K562 (cell line): ENCODE measurements around the gene PCDHGA8. TPM values are rescaled to one million over a fixed set of nuclear protein-coding genes. Genes with fewer than 3 reads are reported as not detected.
A peak's percentile ranks its signal among the peaks of the same experiment; 100 is the strongest.

Experiments used
- ATAC-seq: fragments of 200-7000 bp; cut with Tn5 transposase; 3 replicates; pipeline ENCODE4 v1.9.1; 2020; ENCODE audit warnings: moderate library complexity
- BruUV-seq: library from RNA; stranded (reverse); fragments of 400-500 nt; replicated peaks from 2 replicates; lab custom pipeline; 2021; lab: Mats Ljungman, UMichigan
- CTCF ChIA-PET: fragments of 300-600 bp; formaldehyde crosslinking; extraction: SDS; loops from one replicate; lab custom pipeline; 2021; ENCODE audit warnings: low intra/inter-chr PET ratio; lab: Yijun Ruan, JAX
- POLR2A ChIA-PET: fragments of 300-600, 350-650 bp; sonication (Branson Sonifier 250); formaldehyde crosslinking; extraction: SDS; loops from one replicate; lab custom pipeline; 2021; ENCODE audit warnings: antibody characterized with exemption, inconsistent platforms; lab: Yijun Ruan, JAX
- DNase-seq, 4 experiments: peaks; one replicate each; pipeline versions ENCODE4 v3.0.0 to v3.0.0-alpha.2; 2011 to 2018; ENCODE audit warnings: low spot score in 3 of 4, mixed read lengths in 3 of 4; ENCODE audit errors: extremely low read depth in 1 of 4
- FAIRE-seq: peaks from 2 replicates; lab custom pipeline; 2011; peaks lifted over from hg19 to GRCh38; lab: Jason Lieb, UNC
- H2AFZ ChIP-seq: 2 replicates; pipeline ENCODE4 v1.6.0; 2011; ENCODE audit warnings: low read depth, low read length, control low read depth, inconsistent platforms
- H3K27ac ChIP-seq: fragments of 200-600 bp; 3 replicates; pipeline ENCODE4 v1.8.0; 2011; ENCODE audit warnings: low read depth, mild to moderate bottlenecking, control low read depth, inconsistent platforms, low read length, moderate library complexity, mixed read lengths; ENCODE audit errors: extremely low read depth
- H3K27me3 ChIP-seq, 2 experiments: fragments of 300-600 bp in 1 of 2; 2 replicates in 1 of 2; 3 replicates in 1 of 2; pipeline versions ENCODE4 v1.6.0 to v1.8.0; 2011; ENCODE audit warnings: inconsistent platforms in 2 of 2, low read length in 2 of 2, mild to moderate bottlenecking in 1 of 2, mixed read lengths in 1 of 2, moderate library complexity in 1 of 2; ENCODE audit not compliant: control insufficient read depth in 2 of 2, insufficient read depth in 2 of 2
- H3K36me3 ChIP-seq: fragments of 300-600 bp; 3 replicates; pipeline ENCODE4 v1.8.0; 2011; ENCODE audit warnings: mild to moderate bottlenecking, low read length, inconsistent platforms; ENCODE audit not compliant: control insufficient read depth, insufficient read depth
- H3K4me1 ChIP-seq, 2 experiments: fragments of 200-600 bp in 1 of 2; replicated peaks in 1 of 2; 2 replicates in 1 of 2; 3 replicates in 1 of 2; pipeline versions ENCODE4 v1.5.1 to v1.8.0; 2011; ENCODE audit warnings: inconsistent platforms in 2 of 2, low read length in 2 of 2, mild to moderate bottlenecking in 1 of 2, mixed read lengths in 1 of 2, moderate library complexity in 1 of 2; ENCODE audit not compliant: control insufficient read depth in 2 of 2, insufficient read depth in 2 of 2
- H3K4me2 ChIP-seq: 2 replicates; pipeline ENCODE4 v1.6.1; 2011; ENCODE audit warnings: low read length, control low read depth, inconsistent platforms, mixed read lengths; ENCODE audit not compliant: insufficient read depth
- H3K4me3 ChIP-seq: fragments of 200-600 bp; sonication (generic), shearing (Covaris generic); 2 replicates; pipeline ENCODE4 v1.5.1; 2016; ENCODE audit warnings: control low read depth, inconsistent platforms
- H3K79me2 ChIP-seq: fragments of 200-600 bp; 3 replicates; pipeline ENCODE4 v1.8.0; 2011; ENCODE audit warnings: low read length, inconsistent platforms; ENCODE audit not compliant: control insufficient read depth, insufficient read depth
- H3K9ac ChIP-seq, 2 experiments: 2 replicates each; pipeline versions ENCODE4 v1.6.0 to v1.6.1; 2011; ENCODE audit warnings: low read depth in 2 of 2, low read length in 2 of 2, control low read depth in 1 of 2, inconsistent platforms in 1 of 2, mild to moderate bottlenecking in 1 of 2, mixed read lengths in 1 of 2; ENCODE audit not compliant: insufficient read depth in 1 of 2
- H3K9me1 ChIP-seq: one replicate; pipeline ENCODE4 v1.6.0; 2011; ENCODE audit warnings: inconsistent platforms, mild to moderate bottlenecking, low read length, moderate library complexity; ENCODE audit not compliant: control insufficient read depth, insufficient read depth
- H3K9me3 ChIP-seq: replicated peaks from 2 replicates; pipeline ENCODE4 v1.5.1; 2011; ENCODE audit warnings: low read depth, low read length, inconsistent platforms; ENCODE audit not compliant: control insufficient read depth, insufficient read depth
- H4K20me1 ChIP-seq: replicated peaks from 2 replicates; pipeline ENCODE4 v1.6.1; 2011; ENCODE audit warnings: low read length, inconsistent platforms, mixed read lengths; ENCODE audit not compliant: control insufficient read depth, insufficient read depth
- CC2D1A ChIP-seq: fragments of 450-650 bp; IDR thresholded peaks from 2 replicates; pipeline ENCODE4 v1.6.1; 2017; ENCODE audit warnings: mild to moderate bottlenecking
- FIP1L1 ChIP-seq: fragments of 200-400 bp; formaldehyde crosslinking; IDR thresholded peaks from 2 replicates; pipeline ENCODE4 v1.6.1; 2018; ENCODE audit warnings: mild to moderate bottlenecking, low read depth, low read length; ENCODE audit not compliant: poor library complexity, severe bottlenecking
- KLF13 ChIP-seq: fragments of 450-650 bp; IDR thresholded peaks from 2 replicates; pipeline ENCODE4 v1.6.1; 2016; ENCODE audit warnings: missing genetic modification characterization, low read depth, mild to moderate bottlenecking, missing compliant biosample characterization, moderate library complexity, borderline replicate concordance
- NR1H2 ChIP-seq: sonication (generic); formaldehyde crosslinking; IDR thresholded peaks from 2 replicates; pipeline ENCODE4 v1.4.0; 2020; ENCODE audit warnings: mild to moderate bottlenecking, missing genetic modification reagents
- PML ChIP-seq: IDR thresholded peaks from 2 replicates; pipeline ENCODE4 v1.6.1; 2012; ENCODE audit warnings: low read length, inconsistent platforms
- PTRF ChIP-seq: fragments of 450-650 bp; IDR thresholded peaks from 2 replicates; pipeline ENCODE4 v1.6.1; 2016; ENCODE audit warnings: mild to moderate bottlenecking, missing genetic modification characterization, missing compliant biosample characterization
- STAT5A ChIP-seq: IDR thresholded peaks from 2 replicates; pipeline ENCODE4 v1.6.1; 2012; ENCODE audit warnings: low read length, inconsistent platforms, borderline replicate concordance
- TBL1XR1 ChIP-seq, 2 experiments: IDR thresholded peaks; 2 replicates each; pipeline ENCODE4 v1.6.1; 2012; ENCODE audit warnings: improper control_type of control experiment in 2 of 2, low read length in 2 of 2, mild to moderate bottlenecking in 1 of 2
- YY1 ChIP-seq, 3 experiments: IDR thresholded peaks; 2 replicates each; pipeline ENCODE4 v1.6.1; 2011; ENCODE audit warnings: low read length in 2 of 3, mild to moderate bottlenecking in 2 of 3, moderate library complexity in 2 of 3, borderline replicate concordance in 1 of 3, control low read depth in 1 of 3, low read depth in 1 of 3; ENCODE audit not compliant: insufficient read depth in 3 of 3, insufficient replicate concordance in 2 of 3, control insufficient read depth in 1 of 3, insufficient read length in 1 of 3; ENCODE audit errors: extremely low read depth in 1 of 3
- ZNF384 ChIP-seq: IDR thresholded peaks from 2 replicates; pipeline ENCODE4 v1.6.1; 2012; ENCODE audit warnings: low read depth, low read length, improper control_type of control experiment
- ZNF561 ChIP-seq: fragments of 450-650 bp; formaldehyde crosslinking; conservative IDR thresholded peaks from 2 replicates; pipeline ENCODE4 v1.4.0; 2020; ENCODE audit warnings: mild to moderate bottlenecking, moderate library complexity
- ZNF695 ChIP-seq: fragments of 450-650 bp; formaldehyde crosslinking; IDR thresholded peaks from 2 replicates; pipeline ENCODE4 v1.4.0; 2020; ENCODE audit warnings: mild to moderate bottlenecking, moderate library complexity
- ZNF696 ChIP-seq: fragments of 250-450 bp; sonication (Bioruptor Pico); conservative IDR thresholded peaks from 2 replicates; pipeline ENCODE4 v1.4.0; 2020; ENCODE audit warnings: mild to moderate bottlenecking, moderate library complexity
- WGBS: fragments of 100-300 bp; shearing (Covaris generic); methylation state at CpG from one replicate; pipeline ENCODE4 v1.1.6; 2016; ENCODE audit warnings: low coverage, mixed read lengths; ENCODE audit not compliant: insufficient coverage; ENCODE audit errors: missing lambda C conversion rate; 5-methylcytosine and 5-hydroxymethylcytosine counted together
- in situ Hi-C: fragments of 300-500 bp; cut with MboI; formaldehyde crosslinking; loops from 4 replicates; pipeline ENCODE4 v1.15.0; 2018; ENCODE audit warnings: inconsistent platforms, mixed read lengths
- intact Hi-C: fragments of 100-400 bp; cut with micrococcal nuclease; formaldehyde crosslinking; loops from 2 replicates; pipeline ENCODE4 v1.14.2; 2022
- polyA plus RNA-seq, 8 experiments: library from polyadenylated mRNA; depleted of rRNA in 4 of 8; stranded (reverse) in 5 of 8; unstranded in 3 of 8; fragments of >200 nt; fragmentation: Nextera tagmentation in 2 of 8; fragmentation: Illumina TruSeq in 1 of 8; extraction: Ambion mirVana in 2 of 8; extraction: Trizol in 1 of 8; gene quantifications; 2 replicates each; pipeline versions ENCODE4 v1.2.1 to v1.2.3, GENCODE V29; 2011 to 2014; ENCODE audit warnings: inconsistent platforms in 1 of 8, missing spikeins in 1 of 8
- total RNA-seq, 7 experiments: library from RNA; depleted of rRNA in 6 of 7; stranded (reverse); fragments of >200 nt in 6 of 7; fragmentation: Illumina TruSeq in 2 of 7; extraction: Trizol in 2 of 7; gene quantifications; 2 replicates each; pipeline versions ENCODE4 v1.2.1 to v1.2.3, GENCODE V29; 2011 to 2021; ENCODE audit warnings: low replicate concordance in 1 of 7
- TF ChIP-seq, protein P1 (sequence below): fragments of 250-450 bp; sonication (Bioruptor Pico); IDR thresholded peaks from 2 replicates; pipeline ENCODE4 v1.8.0; 2022; ENCODE audit warnings: inconsistent platforms
- TF ChIP-seq, protein P2 (sequence below): fragments of 250-450 bp; sonication (Bioruptor Pico); IDR thresholded peaks from 2 replicates; pipeline ENCODE4 v1.8.0; 2021; ENCODE audit warnings: mild to moderate bottlenecking, moderate library complexity
- TF ChIP-seq, protein P3 (sequence below): fragments of 250-450 bp; sonication (Bioruptor Pico); IDR thresholded peaks from 2 replicates; pipeline ENCODE4 v1.8.0; 2022; ENCODE audit warnings: moderate library complexity, mild to moderate bottlenecking, inconsistent platforms

PCDHGA8 gene
- total and polyA plus RNA-seq, 9 of the 15 experiments (the other 6 are each of a cell fraction or from before 2014, with no cell fraction given) = 0.04 to 0.11 (median 0.07) TPM; not detected in 2

DNA sequence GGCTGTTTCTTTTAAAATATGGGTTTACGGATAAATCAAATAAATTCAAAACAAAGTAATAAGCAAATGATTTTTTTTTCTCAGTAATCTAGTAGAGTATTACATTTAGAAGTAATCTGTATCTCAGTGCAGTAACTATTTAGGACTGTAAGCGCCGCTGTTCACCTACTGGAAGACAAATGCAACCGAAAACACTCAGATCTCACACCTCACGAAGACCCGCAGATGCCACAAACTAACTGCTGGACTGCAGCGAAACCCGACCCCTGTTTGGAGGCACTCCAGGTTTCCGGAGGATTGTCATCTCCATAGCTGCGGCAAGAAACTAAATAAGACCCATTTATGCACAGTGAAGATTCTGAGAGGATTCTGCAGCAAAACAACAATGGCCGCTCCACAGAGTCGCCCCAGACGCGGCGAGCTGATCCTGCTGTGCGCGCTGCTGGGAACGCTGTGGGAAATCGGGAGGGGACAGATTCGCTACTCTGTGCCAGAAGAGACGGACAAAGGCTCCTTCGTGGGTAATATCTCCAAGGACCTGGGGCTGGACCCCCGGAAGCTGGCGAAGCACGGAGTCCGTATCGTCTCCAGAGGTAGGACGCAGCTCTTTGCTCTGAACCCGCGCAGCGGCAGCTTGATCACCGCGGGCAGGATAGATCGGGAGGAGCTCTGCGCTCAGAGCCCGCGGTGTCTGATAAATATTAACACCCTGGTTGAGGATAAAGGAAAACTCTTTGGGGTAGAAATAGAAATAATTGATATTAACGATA lies at the start of gene PCDHGA8 (continued):
- TF ChIP-seq STAT5A = no peak
- peak in 1 of 3 experiments; percentile 56 for TF ChIP-seq YY1 (IDR thresholded peaks at IDR 0.05; ENCODE audit: borderline replicate concordance in 1 of 3, control insufficient read depth in 1 of 3, extremely low read depth in 1 of 3, insufficient read depth in 3 of 3, insufficient read length in 1 of 3, insufficient replicate concordance in 2 of 3, low read depth in 1 of 3, low read length in 2 of 3)
- TF ChIP-seq TBL1XR1 (IDR thresholded peaks at IDR 0.05; ENCODE audit: low read length in 2 of 2) = no peak
- no peak for TF ChIP-seq NR1H2 (CRISPR knock-in tag)
- TF ChIP-seq, all 486 proteins: peak for 9

DNA sequence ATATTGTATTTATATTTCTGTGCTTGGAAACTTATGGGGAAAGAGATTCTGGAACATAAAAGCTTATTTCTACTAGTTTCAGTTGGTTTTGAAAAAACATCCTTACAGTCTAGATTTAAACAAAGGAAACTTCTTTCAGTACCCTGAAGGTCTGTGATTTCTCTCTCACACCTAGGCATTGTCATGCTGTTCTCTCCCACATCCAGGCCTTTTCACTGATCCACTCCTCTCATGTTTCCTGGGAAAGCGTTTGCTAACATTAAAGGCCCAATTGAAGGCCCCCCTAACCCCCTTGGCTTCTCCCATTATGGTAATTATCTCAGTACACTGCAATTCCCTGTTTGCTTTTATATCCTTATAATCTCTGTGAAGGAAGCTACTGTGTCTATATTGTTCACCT lies 49.7 kb upstream of the PCDHGA8 start:
- Histone ChIP-seq H3K27me3 (peaks cover 10 to 26% of the 10 kb centered on the region in 2 experiments; a peak in 4 of 5 replicates), H3K79me2 (no peaks in the 10 kb centered on the region), H2AFZ (no peak overlapping the region), H3K9me3 (no peaks in the 10 kb centered on the region), H3K4me1 (peaks cover 0 to 9% of the 10 kb centered on the region in 2 experiments; a peak in 3 of 5 replicates), H3K9me1 (no peaks in the 10 kb centered on the region), H3K4me3 (no peak overlapping the region), H4K20me1 (no peaks in the 10 kb centered on the region), H3K36me3 (no peaks in the 10 kb centered on the region), H3K4me2 (no peak overlapping the region), H3K9ac (no peak overlapping the region), H3K27ac (no peak overlapping the region)
- CTCF ChIA-PET = no interaction called here
- ATAC-seq (no peak), DNase-seq (no peak), FAIRE-seq (no peak)
- 0% methylated on average over 1 of the region's 1 CpG for WGBS
- intact Hi-C loops = loop anchor here (5.0 kb wide), 1 partner anchor 170 kb away; no protein-coding TSS in a partner anchor
- in situ Hi-C loops = no loop called here
- no TSS peak for BruUV-seq
- POLR2A ChIA-PET = no interaction called here
- TF ChIP-seq, protein P1, sequence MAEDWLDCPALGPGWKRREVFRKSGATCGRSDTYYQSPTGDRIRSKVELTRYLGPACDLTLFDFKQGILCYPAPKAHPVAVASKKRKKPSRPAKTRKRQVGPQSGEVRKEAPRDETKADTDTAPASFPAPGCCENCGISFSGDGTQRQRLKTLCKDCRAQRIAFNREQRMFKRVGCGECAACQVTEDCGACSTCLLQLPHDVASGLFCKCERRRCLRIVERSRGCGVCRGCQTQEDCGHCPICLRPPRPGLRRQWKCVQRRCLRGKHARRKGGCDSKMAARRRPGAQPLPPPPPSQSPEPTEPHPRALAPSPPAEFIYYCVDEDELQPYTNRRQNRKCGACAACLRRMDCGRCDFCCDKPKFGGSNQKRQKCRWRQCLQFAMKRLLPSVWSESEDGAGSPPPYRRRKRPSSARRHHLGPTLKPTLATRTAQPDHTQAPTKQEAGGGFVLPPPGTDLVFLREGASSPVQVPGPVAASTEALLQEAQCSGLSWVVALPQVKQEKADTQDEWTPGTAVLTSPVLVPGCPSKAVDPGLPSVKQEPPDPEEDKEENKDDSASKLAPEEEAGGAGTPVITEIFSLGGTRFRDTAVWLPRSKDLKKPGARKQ (CRISPR knock-in tag) = no peak
- TF ChIP-seq ZNF384 (no peak), ZNF696 (CRISPR knock-in tag) (no peak), ZNF695 (CRISPR knock-in tag) (no peak), KLF13 (tag) (no peak), FIP1L1 (no peak), PML (no peak), ZNF561 (CRISPR knock-in tag) (no peak), CC2D1A (no peak), PTRF (tag) (no peak)
- TF ChIP-seq, protein P2, sequence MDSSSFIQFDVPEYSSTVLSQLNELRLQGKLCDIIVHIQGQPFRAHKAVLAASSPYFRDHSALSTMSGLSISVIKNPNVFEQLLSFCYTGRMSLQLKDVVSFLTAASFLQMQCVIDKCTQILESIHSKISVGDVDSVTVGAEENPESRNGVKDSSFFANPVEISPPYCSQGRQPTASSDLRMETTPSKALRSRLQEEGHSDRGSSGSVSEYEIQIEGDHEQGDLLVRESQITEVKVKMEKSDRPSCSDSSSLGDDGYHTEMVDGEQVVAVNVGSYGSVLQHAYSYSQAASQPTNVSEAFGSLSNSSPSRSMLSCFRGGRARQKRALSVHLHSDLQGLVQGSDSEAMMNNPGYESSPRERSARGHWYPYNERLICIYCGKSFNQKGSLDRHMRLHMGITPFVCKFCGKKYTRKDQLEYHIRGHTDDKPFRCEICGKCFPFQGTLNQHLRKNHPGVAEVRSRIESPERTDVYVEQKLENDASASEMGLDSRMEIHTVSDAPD = no peak
- TF ChIP-seq, protein P3, sequence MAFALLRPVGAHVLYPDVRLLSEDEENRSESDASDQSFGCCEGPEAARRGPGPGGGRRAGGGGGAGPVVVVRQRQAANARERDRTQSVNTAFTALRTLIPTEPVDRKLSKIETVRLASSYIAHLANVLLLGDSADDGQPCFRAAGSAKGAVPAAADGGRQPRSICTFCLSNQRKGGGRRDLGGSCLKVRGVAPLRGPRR (CRISPR knock-in tag) = no peak
